ENCODE results near the gene LRFN2. TPM values are rescaled to one million over a fixed set of nuclear protein-coding genes. Genes with fewer than 3 reads are reported as not detected.

Gene LRFN2
- polyA plus RNA-seq, 1 of the 3 experiments (the other 2 are of a cell fraction), result 0.02 TPM

DNA sequence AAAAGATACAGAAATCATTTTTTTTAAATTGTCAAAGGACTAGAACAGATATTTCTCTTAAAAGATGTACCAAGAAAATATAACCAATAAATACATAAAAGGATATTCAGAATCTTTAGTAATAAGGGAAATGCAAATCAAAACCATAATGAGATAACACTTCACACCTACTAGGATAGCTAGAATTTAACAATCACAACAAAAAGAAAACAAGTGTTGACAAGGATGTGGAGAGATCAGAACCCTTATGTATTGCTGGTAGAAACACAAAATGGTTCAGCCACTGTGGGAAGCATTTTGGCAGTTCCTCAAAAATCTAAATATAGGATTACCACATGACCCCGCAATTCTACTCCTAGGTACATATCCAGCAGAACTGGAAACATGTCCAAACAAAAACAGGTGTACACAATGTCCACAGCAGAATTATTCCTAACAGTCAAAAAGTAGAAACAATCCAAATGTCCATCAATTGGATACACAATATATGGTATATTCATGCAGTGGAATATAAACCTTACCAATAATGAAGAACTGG, 211.0 kb downstream of the LRFN2 start:
- Histone ChIP-seq H3K4me3 (ENCODE audit: low read depth in 2 of 2, low read length in 1 of 2) (no peak overlapping the region), H3K9me2 (no peaks in the 10 kb centered on the region), H3F3A (replicated peaks; ENCODE audit: insufficient read depth) (no peaks in the 10 kb centered on the region), H3K36me3 (replicated peaks in 1 of 2; ENCODE audit: control insufficient read depth in 1 of 2, insufficient read depth in 2 of 2, low read length in 1 of 2) (no peaks in the 10 kb centered on the region), H3K9me3 (no peaks in the 10 kb centered on the region), H3K4me2 (no peak overlapping the region), H3K79me2 (ENCODE audit: insufficient read depth) (no peaks in the 10 kb centered on the region), H3K27ac (ENCODE audit: low read depth in 2 of 2, low read length in 1 of 2) (no peak overlapping the region), H3K4me1 (ENCODE audit: control insufficient read depth in 1 of 2, insufficient read depth in 2 of 2, low read depth in 1 of 2, low read length in 1 of 2) (no peaks in the 10 kb centered on the region; a peak in 1 of 4 replicates), H3K9ac (no peak overlapping the region), H4K20me1 (ENCODE audit: insufficient read depth) (no peaks in the 10 kb centered on the region), H2AFZ (ENCODE audit: low read depth) (no peak overlapping the region), H3K27me3 (ENCODE audit: insufficient read depth) (no peaks in the 10 kb centered on the region)
- TF ChIP-seq TAF1 (IDR thresholded peaks at IDR 0.05; ENCODE audit: borderline replicate concordance, low read depth, low read length), result no peak
- TF ChIP-seq SIN3A (IDR thresholded peaks at IDR 0.05; ENCODE audit: borderline replicate concordance, low read depth, low read length), result no peak
- TF ChIP-seq USF1 (IDR thresholded peaks at IDR 0.05; ENCODE audit: borderline replicate concordance, low read depth), result no peak
- TF ChIP-seq ZBTB33 (IDR thresholded peaks at IDR 0.05; ENCODE audit: borderline replicate concordance, low read depth), result no peak
- no peak for TF ChIP-seq TEAD4 (IDR thresholded peaks at IDR 0.05; ENCODE audit: borderline replicate concordance, insufficient read depth)
- TF ChIP-seq REST (IDR thresholded peaks at IDR 0.05; ENCODE audit: low read depth, low read length), result no peak
- TF ChIP-seq RFX5 (IDR thresholded peaks at IDR 0.05; ENCODE audit: low read length), result no peak
- TF ChIP-seq EZH2phosphoT487 (IDR thresholded peaks at IDR 0.05; ENCODE audit: borderline replicate concordance, low read depth), result no peak
- no peak for TF ChIP-seq PBX3 (IDR thresholded peaks at IDR 0.05)
- no peak for TF ChIP-seq MXI1 (IDR thresholded peaks at IDR 0.05; ENCODE audit: low read depth, low read length)
- TF ChIP-seq FOXJ3 (CRISPR knock-in tag; IDR thresholded peaks at IDR 0.05), result no peak
- TF ChIP-seq RXRA (IDR thresholded peaks at IDR 0.05; ENCODE audit: borderline replicate concordance, low read depth), result no peak
- TF ChIP-seq, protein P1, sequence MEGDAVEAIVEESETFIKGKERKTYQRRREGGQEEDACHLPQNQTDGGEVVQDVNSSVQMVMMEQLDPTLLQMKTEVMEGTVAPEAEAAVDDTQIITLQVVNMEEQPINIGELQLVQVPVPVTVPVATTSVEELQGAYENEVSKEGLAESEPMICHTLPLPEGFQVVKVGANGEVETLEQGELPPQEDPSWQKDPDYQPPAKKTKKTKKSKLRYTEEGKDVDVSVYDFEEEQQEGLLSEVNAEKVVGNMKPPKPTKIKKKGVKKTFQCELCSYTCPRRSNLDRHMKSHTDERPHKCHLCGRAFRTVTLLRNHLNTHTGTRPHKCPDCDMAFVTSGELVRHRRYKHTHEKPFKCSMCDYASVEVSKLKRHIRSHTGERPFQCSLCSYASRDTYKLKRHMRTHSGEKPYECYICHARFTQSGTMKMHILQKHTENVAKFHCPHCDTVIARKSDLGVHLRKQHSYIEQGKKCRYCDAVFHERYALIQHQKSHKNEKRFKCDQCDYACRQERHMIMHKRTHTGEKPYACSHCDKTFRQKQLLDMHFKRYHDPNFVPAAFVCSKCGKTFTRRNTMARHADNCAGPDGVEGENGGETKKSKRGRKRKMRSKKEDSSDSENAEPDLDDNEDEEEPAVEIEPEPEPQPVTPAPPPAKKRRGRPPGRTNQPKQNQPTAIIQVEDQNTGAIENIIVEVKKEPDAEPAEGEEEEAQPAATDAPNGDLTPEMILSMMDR (IDR thresholded peaks at IDR 0.05), result no peak
- TF ChIP-seq FOXM1 (IDR thresholded peaks at IDR 0.05; ENCODE audit: low read depth), result no peak
- no peak for TF ChIP-seq GATA2 (CRISPR knock-in tag; IDR thresholded peaks at IDR 0.05)
- TF ChIP-seq YY1 (IDR thresholded peaks at IDR 0.05; ENCODE audit: low read depth), result no peak
- no peak for TF ChIP-seq NFIC (IDR thresholded peaks at IDR 0.05; ENCODE audit: borderline replicate concordance)
- no peak for TF ChIP-seq SMC3 (IDR thresholded peaks at IDR 0.05; ENCODE audit: low read depth, low read length)
- no peak for TF ChIP-seq RAD21 (IDR thresholded peaks at IDR 0.05; ENCODE audit: low read length)
- 41% methylated on average over 1 of the region's 1 CpG for WGBS (ENCODE audit: low lambda C conversion rate)
- no peak for DNase-seq
- ChIA-PET CTCF (interaction anchor here (1.6 kb wide), 1 partner anchor 9 kb away, joined by 5 read pairs; no protein-coding TSS in a partner anchor), POLR2A (no interaction called here)
